ENCODE results near the gene GALNT17.

DNA sequence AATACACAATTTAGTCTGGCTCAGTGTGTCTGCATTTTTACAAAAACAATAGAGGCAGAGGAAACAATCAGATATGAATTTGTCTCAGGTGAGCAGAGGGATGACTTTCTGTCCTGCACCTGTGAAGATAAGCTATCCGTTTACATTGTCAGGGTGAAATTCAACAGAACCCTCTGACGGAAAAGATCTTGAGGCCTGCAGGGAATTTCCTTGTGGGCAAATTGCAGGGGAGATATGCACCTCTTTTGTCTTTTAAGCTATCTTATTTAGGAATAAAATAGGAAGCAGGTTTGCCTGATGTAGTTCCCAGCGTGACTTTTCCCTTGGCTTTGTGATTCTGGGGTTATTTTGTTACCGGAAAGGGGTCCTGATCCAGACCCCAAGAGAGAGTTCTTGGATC is 325.1 kb downstream of the GALNT17 start:
- TF ChIP-seq POLR2AphosphoS5 (IDR thresholded peaks at IDR 0.05; ENCODE audit: low read depth) (no peak), EZH2 (IDR thresholded peaks at IDR 0.05; ENCODE audit: low read depth, unreplicated experiment) (no peak), EZH2phosphoT487 (IDR thresholded peaks at IDR 0.05; ENCODE audit: unreplicated experiment) (no peak), CREB1 (CRISPR knock-in tag; IDR thresholded peaks at IDR 0.05; ENCODE audit: low read depth) (peak; percentile 38; the same call in 1 of the 2 replicates), JUNB (IDR thresholded peaks at IDR 0.05; ENCODE audit: unreplicated experiment) (no peak)
- TF ChIP-seq, protein P1, sequence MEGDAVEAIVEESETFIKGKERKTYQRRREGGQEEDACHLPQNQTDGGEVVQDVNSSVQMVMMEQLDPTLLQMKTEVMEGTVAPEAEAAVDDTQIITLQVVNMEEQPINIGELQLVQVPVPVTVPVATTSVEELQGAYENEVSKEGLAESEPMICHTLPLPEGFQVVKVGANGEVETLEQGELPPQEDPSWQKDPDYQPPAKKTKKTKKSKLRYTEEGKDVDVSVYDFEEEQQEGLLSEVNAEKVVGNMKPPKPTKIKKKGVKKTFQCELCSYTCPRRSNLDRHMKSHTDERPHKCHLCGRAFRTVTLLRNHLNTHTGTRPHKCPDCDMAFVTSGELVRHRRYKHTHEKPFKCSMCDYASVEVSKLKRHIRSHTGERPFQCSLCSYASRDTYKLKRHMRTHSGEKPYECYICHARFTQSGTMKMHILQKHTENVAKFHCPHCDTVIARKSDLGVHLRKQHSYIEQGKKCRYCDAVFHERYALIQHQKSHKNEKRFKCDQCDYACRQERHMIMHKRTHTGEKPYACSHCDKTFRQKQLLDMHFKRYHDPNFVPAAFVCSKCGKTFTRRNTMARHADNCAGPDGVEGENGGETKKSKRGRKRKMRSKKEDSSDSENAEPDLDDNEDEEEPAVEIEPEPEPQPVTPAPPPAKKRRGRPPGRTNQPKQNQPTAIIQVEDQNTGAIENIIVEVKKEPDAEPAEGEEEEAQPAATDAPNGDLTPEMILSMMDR (conservative IDR thresholded peaks at IDR 0.05; ENCODE audit: low read depth in 2 of 2) = no peak
- TF ChIP-seq, protein P2, sequence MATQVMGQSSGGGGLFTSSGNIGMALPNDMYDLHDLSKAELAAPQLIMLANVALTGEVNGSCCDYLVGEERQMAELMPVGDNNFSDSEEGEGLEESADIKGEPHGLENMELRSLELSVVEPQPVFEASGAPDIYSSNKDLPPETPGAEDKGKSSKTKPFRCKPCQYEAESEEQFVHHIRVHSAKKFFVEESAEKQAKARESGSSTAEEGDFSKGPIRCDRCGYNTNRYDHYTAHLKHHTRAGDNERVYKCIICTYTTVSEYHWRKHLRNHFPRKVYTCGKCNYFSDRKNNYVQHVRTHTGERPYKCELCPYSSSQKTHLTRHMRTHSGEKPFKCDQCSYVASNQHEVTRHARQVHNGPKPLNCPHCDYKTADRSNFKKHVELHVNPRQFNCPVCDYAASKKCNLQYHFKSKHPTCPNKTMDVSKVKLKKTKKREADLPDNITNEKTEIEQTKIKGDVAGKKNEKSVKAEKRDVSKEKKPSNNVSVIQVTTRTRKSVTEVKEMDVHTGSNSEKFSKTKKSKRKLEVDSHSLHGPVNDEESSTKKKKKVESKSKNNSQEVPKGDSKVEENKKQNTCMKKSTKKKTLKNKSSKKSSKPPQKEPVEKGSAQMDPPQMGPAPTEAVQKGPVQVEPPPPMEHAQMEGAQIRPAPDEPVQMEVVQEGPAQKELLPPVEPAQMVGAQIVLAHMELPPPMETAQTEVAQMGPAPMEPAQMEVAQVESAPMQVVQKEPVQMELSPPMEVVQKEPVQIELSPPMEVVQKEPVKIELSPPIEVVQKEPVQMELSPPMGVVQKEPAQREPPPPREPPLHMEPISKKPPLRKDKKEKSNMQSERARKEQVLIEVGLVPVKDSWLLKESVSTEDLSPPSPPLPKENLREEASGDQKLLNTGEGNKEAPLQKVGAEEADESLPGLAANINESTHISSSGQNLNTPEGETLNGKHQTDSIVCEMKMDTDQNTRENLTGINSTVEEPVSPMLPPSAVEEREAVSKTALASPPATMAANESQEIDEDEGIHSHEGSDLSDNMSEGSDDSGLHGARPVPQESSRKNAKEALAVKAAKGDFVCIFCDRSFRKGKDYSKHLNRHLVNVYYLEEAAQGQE (IDR thresholded peaks at IDR 0.05; ENCODE audit: unreplicated experiment) = no peak

Measured in GM23338 (cell line).